Right lobe of liver (tissue), 4 donors: ENCODE measurements around the gene CERS3.

ENCODE experiments used
- POLR2A ChIP-seq: fragments of 450-650 bp; IDR thresholded peaks from one replicate; pipeline ENCODE4 v1.6.1; 2017; ENCODE audit warnings: antibody characterized with exemption, mild to moderate bottlenecking
- TF ChIP-seq, protein P1 (sequence below), 4 donors: fragments of 200-600 bp in 3 of 4; fragments of 450-650 bp in 1 of 4; IDR thresholded peaks; one replicate each; pipeline versions ENCODE4 v1.5.1 to v1.8.0; 2016 to 2022; ENCODE audit warnings: antibody characterized with exemption in 4 of 4, mild to moderate bottlenecking in 2 of 4
- donor health status: DM: no; HTN: no; CAD: no.
- donor health status: DM: no; HTN: no; CAD: no.
- donor health status: DM: no; HTN: yes; CAD: no.

DNA sequence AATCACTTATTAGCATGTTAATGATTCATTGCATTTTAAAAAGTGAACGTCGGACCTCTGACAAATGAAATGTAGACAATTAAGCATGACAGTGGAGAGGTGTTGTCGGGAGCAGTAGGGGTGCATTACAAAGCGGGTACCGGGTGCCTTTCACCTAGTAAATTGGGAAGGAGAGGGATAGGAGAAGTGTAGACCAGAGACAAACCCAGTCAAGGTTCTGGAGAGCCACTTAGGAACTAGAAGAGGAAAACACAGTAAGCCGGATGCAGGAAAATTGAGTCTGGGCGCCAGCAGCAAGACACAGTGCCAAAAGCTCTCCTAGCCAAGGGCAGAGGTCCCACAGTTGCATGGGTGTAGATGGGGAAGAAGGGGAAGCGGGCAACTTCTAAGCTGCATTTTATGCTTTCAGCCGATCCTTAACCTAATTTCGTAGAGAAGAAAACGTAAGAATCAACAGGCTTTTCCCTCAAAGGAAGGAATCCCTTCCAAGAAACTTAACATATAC is 3.1 kb upstream of the CERS3 start:
- TF ChIP-seq POLR2A = no peak
- TF ChIP-seq, protein P1, sequence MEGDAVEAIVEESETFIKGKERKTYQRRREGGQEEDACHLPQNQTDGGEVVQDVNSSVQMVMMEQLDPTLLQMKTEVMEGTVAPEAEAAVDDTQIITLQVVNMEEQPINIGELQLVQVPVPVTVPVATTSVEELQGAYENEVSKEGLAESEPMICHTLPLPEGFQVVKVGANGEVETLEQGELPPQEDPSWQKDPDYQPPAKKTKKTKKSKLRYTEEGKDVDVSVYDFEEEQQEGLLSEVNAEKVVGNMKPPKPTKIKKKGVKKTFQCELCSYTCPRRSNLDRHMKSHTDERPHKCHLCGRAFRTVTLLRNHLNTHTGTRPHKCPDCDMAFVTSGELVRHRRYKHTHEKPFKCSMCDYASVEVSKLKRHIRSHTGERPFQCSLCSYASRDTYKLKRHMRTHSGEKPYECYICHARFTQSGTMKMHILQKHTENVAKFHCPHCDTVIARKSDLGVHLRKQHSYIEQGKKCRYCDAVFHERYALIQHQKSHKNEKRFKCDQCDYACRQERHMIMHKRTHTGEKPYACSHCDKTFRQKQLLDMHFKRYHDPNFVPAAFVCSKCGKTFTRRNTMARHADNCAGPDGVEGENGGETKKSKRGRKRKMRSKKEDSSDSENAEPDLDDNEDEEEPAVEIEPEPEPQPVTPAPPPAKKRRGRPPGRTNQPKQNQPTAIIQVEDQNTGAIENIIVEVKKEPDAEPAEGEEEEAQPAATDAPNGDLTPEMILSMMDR (IDR thresholded peaks at IDR 0.05) = no peak
